GM18951 (cell line): ENCODE results near the gene SUOX.

Experiments
- POLR2A ChIP-seq: IDR thresholded peaks from 4 replicates; pipeline ENCODE4 v1.6.1; 2011; ENCODE audit warnings: mild to moderate bottlenecking; ENCODE audit not compliant: insufficient read length, insufficient read depth; ENCODE audit errors: extremely low read depth
- in situ Hi-C: fragments of 300-500 bp; cut with MboI; formaldehyde crosslinking; loops from one replicate; pipeline ENCODE4 v1.12.0; 2022; ENCODE audit warnings: low sequenced_read_pairs, mixed read lengths, inconsistent platforms; ENCODE audit not compliant: unreplicated experiment

Gene SUOX

GRCh38 chr12:55996715-55997534 lies at the start of gene SUOX:
TSS of gene SUOX (plus strand) at chr12:55997276. CDS start at chr12:56002222, 4,946 bp downstream.
- TF ChIP-seq POLR2A = peak; percentile 76
- in situ Hi-C loops = loop anchor here (10.0 kb wide), 1 partner anchor 108 kb away; the partner anchor contains the start of gene PA2G4

GRCh38 chr12:55955344-55955743 lies 41.7 kb upstream of the SUOX start:
- no peak for TF ChIP-seq POLR2A
- in situ Hi-C loops = no loop called here

DNA sequence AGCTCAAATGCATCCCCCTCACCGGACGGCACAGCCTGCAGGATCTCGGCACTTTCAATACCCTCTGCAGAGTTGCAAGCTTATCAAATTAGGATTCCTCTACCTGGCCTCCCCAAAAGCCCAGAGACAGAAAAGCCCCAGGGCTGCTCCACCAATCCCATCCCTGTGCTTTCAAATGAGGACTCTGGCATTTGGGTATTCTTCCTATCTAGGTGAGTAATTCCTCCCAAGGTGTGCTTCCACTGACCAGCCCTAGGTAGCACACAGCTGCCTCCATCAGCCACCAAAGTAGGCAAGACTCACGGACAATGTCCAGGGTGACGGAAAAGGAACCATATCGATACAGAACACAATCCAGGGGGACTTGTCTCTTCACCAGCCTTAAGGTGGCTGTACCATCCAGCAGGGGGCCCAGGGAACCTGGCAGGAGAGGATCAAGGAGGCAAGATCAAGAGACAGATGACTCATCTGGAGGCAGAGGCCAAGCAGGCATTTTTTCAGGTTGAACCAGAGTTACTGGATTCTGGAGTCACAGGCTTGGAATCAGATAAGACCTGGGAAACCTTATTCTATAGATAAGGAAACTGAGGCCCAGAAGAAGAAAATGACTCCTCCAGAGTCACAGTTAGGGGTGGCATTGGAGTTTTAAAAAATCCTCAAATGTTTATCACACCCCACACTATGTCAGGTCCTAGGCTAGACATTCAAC lies 41.1 kb upstream of the SUOX start:
- in situ Hi-C loops = no loop called here

GRCh38 chr12:55957106-55957859 lies 39.8 kb upstream of the SUOX start:
- in situ Hi-C loops = no loop called here
- no peak for TF ChIP-seq POLR2A

More for the DNA sequence above, 41.1 kb upstream of the SUOX start:
- no peak for TF ChIP-seq POLR2A

DNA sequence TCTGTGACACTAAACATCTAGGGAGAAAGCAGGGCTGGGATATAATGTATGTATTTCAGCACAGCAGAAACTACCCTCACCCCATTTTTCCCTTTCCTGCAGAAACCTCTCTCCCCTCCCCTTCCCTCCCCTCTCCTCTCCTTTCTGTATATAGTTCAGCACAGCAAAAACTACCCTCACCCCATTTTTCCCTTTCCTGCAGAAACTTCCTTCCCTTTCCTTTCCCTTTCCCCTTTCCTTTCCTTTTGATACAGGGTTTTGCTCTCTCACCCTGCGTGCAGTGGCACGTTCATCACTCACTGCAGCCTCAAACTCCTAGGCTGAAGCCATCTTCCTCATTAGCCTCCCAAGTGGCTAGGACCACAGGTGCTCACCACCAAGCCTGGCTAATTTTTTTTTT lies 33.3 kb upstream of the SUOX start:
- no peak for TF ChIP-seq POLR2A
- in situ Hi-C loops = no loop called here

GRCh38 chr12:55965240-55965639 lies 31.8 kb upstream of the SUOX start:
- in situ Hi-C loops = no loop called here
- TF ChIP-seq POLR2A = no peak

DNA sequence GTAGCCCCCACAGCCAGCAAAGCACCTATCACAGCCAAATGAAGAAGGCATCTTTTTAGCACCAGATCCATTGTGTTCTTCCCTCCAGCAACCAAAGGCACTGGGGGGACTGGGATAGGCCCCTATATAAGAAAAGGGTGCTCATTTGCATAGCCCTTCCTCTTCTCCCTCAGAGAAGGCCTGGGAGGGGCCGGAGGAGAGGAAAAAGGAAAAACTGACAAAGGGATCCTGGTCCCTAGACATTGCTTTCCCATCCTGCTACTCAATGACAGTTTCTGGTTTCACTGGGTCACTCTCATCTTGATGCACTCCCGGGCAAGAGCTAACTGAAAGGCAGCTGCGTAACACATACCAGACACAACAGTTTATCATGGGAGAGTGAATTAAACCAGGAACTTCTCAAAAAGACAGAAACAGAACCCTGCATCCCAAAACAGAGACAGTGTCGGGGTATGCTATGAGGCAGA lies 31.1 kb upstream of the SUOX start, which contains the start of gene PMEL:
TSS of gene PMEL (minus strand) at position 102 of the 467 bp plus-strand sequence. CDS start at position 71, 31 bp downstream.
- in situ Hi-C loops = no loop called here
- TF ChIP-seq POLR2A = no peak

DNA sequence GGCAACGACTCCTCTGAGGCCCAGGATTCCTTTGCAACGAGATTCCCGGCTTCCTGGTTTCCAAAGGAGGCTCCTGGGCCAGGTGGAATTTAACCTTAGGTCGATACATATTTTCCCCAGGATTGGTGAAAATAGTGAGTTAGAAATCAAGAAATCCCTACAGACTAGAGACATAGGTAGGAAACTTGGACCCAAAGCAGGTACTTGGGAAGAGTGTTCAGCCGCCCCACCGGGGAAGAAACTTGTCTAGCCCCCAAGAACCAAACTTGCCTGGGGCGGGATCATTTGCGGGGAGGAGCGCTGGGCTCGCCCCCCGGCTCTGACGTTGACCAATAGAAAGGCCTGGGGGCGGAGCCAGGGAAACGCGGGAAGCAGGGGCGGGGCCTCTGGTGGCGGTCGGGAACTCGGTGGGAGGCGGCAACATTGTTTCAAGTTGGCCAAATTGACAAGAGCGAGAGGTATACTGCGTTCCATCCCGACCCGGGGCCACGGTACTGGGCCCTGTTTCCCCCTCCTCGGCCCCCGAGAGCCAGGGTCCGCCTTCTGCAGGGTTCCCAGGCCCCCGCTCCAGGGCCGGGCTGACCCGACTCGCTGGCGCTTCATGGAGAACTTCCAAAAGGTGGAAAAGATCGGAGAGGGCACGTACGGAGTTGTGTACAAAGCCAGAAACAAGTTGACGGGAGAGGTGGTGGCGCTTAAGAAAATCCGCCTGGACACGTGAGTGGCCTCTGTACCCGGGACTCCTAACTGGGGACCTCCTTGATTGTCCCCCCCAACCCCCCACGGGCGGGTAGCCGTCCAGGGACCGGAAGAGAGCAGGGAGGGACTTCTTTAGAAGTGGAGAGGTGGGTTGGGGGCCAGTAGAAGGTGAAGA lies 30.4 kb upstream of the SUOX start, which contains the start of gene CDK2:
TSS of gene CDK2 (plus strand) at position 423 of the 874 bp plus-strand sequence. CDS start at position 602, 179 bp downstream.
- in situ Hi-C loops = no loop called here
- peak; percentile 81 for TF ChIP-seq POLR2A

- TF ChIP-seq POLR2A = no peak
- in situ Hi-C loops = no loop called here
Measured at GRCh38 chr12:55969356-55969755, 27.7 kb upstream of the SUOX start.

DNA sequence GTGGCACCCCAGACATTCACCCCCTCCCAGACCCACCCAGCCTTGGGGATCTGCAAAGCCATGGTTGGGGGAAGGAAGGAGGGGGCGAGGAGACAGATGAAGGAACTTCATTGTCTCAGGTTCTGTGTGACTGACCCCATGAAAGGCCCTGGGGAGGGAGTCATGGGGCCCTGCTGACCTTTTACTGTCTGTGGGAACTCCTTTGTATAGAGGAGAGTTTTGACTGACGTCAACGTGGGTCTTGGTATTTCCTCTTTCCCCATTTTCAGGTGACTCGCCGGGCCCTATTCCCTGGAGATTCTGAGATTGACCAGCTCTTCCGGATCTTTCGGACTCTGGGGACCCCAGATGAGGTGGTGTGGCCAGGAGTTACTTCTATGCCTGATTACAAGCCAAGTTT lies 26.3 kb upstream of the SUOX start:
- in situ Hi-C loops = no loop called here
- TF ChIP-seq POLR2A = no peak

DNA sequence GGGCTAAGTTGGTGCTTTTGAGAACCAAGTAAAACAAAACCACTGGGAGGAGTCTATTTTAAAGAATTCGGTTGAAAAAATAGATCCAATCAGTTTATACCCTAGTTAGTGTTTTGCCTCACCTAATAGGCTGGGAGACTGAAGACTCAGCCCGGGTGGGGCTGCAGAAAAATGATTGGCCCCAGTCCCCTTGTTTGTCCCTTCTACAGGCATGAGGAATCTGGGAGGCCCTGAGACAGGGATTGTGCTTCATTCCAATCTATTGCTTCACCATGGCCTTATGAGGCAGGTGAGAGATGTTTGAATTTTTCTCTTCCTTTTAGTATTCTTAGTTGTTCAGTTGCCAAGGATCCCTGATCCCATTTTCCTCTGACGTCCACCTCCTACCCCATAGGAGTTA lies 25.0 kb upstream of the SUOX start:
- in situ Hi-C loops = no loop called here
- no peak for TF ChIP-seq POLR2A

GRCh38 chr12:55972456-55972855 lies 24.6 kb upstream of the SUOX start:
- TF ChIP-seq POLR2A = no peak
- in situ Hi-C loops = no loop called here
